CMK (cell line): ENCODE measurements around the gene ZC3H4.

Source experiments
- DNase-seq: peaks from one replicate; pipeline ENCODE4 v3.0.0-alpha.2; 2010; ENCODE audit warnings: low read depth

ZC3H4 gene

DNA sequence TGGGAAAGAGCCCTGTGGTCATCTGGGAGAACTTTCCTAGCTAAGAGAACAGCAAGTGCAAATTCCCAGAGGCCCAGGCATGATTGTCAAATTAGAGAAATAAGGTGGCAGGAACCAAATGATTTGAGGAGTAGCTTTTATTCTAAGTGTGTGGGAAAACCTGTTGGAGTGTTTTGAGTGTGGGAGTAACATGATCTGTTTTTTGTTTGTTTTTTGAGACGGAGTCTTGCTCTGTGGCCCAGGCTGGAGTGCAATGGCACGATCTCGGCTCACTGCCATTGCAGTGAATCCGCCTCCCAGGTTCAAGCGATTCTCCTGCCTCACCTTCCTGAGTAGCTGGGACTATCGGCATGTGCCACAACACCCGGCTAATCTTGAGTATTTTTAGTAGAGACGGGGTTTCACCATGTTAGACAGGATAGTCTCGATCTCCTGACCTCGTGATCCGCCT, 19.5 kb upstream of the ZC3H4 start:
- no peak for DNase-seq

DNA sequence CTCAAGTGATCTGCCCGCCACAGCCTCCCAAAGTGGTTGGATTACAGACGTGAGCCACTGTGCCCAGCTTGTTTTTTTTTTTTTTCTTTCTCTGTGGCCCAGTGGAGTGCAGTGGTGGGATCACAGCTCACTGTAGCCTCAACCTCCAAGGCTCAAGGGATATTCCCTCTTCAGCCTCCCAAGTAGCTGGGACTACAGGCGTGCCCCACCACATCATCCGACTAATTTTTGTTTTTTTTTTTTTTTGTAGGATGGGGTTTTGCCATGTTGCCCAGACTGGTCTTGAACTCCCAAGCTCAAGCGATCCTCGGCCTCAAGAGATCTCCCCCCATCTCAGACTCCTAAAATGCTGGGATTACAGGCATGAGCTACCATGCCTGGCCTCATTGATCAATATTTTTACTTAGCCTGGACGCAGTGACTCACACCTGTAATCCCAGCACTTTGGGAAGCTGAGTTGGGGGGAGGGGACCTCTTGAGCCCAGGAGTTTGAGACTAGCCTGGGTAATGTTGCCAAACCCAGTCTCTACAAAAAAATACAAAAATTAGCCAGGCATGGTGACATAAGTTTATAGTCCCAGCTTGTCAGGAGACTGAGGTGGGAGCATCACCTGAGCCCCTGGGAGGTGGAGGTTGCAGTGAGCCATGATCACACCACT, 18.7 kb upstream of the ZC3H4 start:
- DNase-seq, result no peak

DNA sequence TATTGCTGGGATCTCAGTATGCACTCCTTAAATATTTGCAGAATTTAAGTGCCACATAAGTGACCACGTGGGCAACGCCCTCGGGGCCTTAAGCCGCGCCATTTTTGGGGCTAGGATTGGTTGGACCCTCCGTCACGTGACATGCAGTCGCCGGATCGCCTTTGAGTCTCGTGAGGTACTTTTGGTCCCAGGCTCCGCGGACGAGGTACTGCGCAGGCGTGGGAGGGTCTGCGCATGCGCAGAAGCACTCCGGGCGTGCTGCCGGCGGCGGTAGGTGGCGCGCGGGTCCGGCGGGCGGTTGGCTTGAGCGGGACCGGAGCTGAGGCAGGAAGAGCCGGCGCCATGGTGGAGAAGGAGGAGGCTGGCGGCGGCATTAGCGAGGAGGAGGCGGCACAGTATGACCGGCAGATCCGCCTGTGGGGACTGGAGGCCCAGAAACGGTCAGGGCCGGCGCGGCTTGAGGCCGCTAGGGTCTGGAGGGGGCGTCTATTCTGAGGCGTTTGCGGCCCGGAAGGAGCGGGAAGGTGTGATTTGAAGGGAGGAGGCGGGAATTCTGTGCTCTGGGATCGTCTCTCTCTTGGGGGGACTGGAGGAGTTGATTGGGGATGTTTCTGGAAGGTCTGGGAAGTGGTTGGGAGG, 17.1 kb upstream of the ZC3H4 start, which contains the start of gene SAE1:
Gene SAE1, plus strand, starts transcription at position 247 of the 639 bp plus-strand sequence. Its CDS starts 96 bp downstream, at position 343.
- peak; percentile 100 for DNase-seq

DNA sequence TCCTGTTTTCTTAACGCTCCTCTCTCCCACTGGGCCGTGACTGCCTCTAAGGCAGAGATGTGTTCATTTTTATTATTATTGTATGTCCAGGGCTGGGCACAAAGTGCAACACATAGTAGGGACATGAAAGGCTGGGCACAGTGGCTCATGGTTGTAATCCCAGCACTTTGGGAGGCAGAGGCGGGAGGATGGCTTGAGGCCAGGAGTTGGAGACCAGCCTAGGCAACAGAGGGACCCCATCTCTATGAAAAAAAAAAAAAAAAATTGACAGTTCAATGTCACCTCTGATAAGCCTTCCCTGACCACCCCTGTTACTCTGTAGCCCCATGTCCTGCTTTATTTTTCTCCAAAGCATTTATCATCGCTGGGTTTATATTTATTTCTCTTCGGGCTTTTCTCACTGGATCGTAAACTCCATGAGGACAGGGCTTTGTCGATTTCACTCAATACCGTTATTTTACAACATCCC, 16.6 kb upstream of the ZC3H4 start:
- DNase-seq, result no peak

DNA sequence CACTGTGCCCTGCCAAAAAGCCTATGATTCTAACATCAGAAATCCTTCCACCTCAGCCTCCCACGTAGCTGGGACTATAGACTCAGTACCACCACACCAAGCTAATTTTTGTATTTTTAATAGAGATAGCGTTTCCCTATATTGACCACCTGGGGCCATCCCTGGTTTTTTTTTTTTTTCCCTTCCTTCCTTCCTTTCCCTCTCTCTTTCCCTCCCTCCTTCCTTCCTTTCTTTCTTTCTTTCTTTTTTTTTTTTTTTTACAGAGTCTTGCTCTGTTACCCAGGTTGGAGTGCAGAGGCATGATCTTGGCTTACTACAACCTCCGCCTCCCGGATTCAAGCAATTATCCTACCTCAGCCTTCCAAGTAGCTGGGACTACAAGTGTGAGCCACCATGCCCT, 16.0 kb upstream of the ZC3H4 start:
- no peak for DNase-seq

DNA sequence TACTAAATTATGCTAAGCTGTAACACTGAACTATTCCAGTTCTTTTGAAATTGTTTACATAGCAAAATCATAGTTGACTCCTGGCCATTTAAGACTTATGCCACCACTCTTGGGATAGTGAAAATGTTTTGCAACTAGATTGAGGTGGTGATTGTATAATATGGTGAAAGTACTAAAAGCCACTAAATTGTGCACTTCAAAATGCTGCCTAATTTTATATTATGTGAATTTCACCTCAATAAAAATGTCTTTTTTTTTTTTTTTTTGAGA, 12.0 kb upstream of the ZC3H4 start:
- DNase-seq, result no peak

DNA sequence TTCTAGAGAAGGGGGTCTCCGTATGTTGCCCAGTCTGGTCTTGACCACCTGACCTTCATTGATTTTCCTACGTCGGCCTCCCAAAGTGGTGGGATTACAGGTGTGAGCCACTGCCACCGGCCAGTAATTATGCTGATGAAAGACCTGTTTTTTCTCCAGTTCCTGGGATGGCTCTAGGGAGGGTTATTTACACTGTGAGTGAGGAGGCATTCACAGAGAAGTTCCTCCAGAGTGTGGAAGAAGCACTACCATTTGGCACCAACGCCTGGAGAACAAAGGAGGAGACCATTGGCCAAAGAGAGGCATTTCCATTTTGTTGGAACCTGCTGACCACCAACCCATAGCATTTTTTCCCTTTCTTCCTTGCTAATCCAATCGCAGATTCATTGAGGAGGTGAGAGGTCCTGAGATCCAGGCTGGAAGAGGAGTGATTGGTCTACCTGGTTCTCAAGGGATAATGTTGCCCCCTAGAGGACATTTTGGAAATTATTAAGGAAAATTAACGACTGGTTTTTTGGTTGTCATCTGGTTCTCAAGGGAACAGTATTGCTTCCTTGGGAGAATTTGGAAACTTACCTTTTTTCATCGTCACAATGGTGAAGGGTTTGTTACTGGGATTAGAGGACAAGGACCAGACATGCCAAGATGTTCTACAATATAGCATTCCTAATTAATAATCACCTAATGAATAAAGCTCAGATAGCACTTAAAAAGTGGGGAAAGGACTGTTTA, 11.5 kb upstream of the ZC3H4 start:
- DNase-seq, result no peak

DNA sequence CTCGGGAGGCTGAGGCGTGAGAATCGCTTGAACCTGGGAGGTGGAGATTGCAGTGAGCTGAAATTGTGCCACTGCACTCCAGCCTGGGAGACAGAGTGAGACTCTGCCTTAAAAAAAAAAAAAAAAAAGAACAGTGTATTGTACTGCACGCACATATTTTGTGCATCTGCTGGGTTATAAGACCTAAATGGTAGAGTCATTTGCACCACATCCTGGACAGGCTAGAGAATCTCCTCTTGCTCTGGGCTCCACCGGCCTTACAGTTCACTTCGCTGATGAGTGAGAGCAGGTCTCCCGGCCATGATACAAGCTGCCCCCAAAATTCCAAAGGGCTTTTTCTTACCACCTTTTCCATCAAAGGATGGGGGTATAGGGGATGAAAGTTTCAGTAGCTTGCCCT, 9.8 kb upstream of the ZC3H4 start:
- no peak for DNase-seq

DNA sequence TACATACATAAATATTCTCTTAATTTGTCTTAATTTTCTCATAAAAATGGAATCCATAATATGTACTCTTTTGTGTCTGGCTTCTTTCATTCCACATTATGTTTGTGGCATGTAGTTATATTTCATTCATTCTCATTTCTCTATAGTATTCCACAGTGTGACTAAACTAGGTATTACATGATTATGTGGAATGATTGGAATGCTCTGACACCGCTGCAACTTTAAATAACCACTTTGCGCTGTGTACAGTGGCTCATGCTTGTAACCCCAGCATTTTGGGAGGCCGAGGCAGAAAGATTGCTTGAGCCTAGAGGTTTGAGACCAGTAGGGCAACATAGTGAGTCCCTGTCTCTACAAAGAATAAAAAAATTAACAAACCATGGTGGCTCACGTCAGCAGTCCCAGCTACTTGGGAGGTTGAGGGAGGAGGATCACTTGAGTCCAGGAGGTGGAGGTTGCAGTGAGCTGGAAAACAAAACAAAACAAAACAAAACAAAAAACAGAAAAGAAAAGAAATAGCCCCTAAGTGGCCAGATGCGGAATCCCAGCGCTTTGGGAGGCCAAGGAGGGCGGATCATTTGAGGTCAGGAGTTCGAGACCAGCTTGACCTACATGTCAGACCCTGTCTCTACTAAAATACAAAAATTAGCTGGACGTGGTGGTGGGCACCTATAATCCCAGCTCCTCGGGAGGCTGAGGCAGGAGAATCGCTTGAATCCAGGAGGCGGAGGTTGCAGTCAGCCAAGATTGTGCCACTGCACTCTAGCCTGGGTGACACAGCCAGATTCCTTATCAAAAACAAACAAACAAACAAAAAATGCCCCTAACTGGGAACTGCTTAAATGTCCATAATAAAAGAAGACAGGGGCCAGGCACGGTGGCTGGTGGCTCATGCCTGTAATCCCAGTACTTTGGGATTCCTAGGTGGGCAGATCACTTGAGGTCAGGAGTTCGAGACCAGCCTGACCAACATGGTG, 9.1 kb upstream of the ZC3H4 start:
- DNase-seq, result no peak

DNA sequence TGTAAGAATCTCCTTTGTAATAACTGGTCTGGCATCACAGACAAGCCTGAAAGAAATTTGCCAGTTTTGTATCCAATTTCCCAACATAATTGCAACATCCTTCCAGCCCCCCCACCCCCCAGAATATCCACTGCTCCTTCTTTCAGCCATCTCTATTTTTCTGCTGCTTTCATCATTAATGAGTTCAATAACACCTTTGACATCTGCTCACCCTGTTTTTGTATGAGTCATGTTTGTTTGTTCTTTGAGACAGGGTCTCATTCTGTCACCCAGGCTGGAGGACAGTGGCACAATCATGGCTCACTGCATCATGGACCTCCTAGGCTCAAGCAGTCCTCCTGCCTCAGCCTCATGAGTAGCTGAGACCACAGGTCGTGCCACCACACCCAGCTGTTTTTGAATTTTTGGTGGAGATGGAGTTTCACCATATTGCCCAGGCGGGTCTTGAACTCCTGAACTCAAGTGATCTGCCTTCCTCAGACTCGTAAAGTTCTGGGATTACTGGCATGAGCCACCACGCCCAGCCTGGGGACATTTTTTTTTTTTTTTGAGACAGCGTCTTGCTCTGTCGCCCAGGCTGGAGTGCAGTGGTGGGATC, 7.0 kb upstream of the ZC3H4 start:
- DNase-seq, result no peak

DNA sequence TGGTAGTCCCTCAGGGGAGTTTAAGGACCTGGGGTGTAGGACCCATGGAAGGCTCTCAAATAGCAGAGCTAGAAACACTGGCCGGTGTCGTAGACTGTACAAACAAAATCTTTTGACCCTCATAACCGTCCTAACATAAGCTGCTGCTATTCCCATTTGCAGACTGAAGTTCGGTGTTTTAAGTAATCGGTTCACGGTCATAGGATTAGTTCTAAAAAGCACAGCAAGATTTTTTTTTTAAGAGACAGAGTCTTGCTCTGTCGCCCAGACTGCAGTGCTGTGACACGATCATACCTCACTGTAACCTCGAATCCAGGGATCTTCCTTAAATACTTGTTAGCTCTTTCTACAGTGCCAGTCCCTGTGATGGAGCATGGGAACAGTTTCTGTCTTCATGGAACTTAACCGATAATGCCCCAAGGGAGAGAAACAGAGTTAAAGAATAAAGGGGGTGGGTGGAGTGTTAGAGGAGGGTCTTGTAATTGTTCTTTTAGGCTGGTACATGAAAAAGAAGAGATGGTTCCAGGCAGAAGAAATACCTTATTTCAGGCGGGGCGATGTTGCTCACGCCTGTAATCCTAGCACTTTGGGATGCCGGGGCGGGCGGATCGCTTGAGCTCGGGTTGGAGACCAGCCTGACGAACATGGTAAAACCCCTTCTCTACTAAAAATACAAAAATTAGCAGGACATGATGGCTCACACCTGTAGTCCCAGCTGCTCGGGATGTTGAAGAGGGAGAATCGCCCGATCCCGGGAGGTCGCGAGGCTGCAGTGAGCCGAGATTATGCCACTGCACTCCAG, 475 bp upstream of the ZC3H4 start:
- DNase-seq, result no peak

DNA sequence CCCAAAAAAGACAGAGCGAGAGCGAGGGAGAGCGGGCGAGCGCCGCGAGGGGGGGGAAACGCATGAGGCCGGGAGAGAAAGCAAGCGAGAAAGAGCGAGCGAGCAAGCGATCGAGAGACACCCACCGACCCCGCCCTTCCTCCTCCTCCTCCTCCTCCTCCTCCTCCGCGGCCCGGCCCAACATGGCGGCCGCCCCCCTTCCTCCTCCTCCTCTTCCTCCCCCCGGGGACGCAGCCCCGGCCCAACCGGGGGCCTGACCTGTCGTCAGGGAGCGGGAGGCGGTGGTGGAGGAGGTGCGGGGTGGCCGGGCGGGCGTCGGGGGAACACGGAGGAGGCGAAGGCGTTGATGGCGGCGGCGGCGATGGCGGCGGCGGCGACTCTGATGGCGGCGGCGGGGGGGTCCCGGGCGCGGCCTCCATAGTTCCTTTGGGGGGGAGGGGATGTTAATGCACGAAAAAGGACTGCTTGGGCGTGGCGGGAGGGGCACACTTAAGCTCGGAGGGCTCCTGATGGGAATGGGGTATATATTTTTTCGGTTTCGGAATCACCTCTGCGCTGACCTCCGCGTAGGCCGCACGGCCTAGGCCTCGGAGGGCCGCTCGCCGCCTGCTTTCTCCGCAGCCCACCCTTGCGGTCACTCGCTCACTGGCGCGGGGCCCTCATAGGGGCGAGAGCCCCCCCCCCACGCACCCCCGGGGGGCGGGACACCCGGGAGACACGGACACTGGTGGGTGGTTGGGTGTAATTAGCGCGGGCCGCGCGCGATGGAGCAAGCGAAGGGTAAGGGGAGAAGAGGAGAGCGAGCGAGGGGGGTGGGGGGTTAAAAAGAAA, 1.2 kb downstream of the ZC3H4 start:
- peak; percentile 93 for DNase-seq

DNA sequence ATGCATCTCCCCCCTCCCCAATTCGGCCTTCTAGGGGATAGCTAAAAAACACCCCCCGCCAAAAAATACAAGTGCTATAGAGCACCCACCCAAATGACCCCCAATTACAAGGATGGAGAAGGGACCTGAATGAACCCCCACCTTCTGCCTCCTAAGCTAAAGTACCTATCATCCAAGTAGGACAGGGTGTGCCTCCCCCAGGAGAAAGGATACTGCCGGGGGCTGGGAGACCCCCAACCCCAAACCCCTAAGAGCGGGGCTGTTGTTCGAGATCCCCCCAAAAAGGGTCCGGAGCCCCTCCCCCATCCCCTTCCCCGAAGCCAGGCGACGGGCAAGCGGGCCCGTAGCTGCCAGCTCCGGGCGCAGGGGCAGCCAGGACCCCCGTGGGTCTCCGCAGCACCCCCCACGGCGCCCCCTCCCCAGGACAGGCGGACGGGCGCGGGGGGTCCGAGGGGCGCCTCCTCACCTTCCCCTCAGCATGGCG, 1.9 kb downstream of the ZC3H4 start:
- DNase-seq, result no peak

DNA sequence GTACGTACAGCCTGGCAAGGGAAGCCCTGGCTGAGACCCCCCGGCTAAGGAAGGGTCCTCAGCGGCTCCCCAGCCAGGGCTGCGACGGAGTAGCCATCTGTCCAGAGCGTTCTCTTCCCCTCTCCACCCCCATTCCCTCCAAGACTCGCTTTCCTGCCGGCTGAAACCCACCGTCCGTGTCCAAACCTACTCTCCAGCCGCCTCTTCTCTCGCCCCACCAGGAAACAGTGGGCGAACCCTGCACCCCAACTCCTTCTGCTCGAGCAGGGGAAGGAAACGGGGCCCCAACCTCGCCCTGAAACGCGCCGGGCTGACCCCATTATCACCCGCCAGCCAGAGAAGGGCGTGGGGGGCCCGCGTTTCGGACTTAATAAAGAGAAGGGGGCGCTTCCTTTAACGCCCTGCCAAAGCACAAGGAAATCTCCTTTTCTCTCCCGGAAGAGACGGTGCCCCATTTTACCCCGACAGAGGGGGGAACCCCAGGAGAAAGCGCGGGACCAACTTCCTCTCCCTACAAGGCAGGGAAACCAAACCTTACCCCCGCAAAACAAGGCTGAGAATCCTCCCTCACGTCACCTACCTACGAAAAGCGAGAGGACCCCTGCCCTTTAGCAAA, 2.5 kb downstream of the ZC3H4 start:
- peak; percentile 61 for DNase-seq

DNA sequence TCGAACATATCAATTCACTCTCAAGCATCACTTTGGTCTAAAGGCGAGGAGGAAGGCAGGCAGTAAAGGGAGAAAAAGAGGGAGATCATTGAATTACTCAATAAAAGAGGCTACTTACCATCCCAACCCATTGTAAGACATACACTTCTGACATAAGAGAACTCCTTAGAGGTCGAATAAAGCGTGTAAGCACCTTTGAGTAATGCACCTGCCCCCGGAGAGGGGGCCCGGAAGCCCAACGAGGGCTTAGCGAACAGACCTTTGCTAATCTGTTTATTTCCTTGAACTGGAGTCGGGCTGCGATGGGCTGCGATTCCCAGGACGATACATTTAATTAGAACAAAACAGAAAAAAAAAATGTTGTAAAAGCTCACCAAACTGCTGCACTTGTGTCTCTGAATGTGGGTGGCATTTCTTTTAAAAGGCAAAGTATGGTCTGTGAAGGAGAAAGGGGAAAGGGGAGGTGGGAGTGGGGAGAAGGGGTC, 3.0 kb downstream of the ZC3H4 start:
- no peak for DNase-seq

DNA sequence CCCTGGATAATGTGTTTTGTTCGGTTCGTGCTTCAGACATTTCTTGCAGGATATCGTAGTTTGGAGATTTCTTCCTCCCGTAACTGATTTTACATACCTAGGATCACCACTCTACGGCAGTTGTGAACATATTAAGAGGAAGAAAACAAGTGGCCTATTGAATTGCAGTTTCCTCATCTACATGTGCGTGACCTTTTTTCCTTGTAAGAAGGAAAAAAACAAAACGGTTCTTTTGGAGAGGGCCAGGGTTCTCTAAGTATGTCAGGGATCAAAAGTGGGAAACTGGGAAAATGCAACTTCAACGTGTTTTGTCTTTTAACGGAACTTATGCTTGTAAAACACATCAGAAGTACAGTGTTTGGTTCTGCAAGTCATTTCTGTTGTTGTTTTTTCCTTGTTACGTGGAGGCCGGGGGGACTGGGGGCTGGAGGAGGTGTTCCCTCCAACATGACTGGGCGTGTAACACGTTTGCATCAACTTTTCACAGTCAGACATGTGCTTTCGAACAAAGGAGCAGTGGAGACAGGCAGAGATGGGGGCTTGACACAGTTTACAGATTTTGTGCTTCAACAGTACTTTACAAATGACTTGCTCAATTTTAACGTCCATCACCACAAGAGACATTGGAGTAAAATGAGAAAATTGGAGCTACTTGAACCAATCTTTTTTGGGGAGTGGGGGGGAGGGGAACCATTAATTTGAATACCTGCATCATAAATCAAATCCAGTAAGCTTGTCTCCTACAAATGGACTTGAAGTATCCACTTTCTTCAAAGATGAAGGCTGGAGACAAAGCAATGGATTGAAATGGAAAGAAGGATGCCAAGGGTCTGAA, 3.8 kb downstream of the ZC3H4 start:
- DNase-seq, result no peak

DNA sequence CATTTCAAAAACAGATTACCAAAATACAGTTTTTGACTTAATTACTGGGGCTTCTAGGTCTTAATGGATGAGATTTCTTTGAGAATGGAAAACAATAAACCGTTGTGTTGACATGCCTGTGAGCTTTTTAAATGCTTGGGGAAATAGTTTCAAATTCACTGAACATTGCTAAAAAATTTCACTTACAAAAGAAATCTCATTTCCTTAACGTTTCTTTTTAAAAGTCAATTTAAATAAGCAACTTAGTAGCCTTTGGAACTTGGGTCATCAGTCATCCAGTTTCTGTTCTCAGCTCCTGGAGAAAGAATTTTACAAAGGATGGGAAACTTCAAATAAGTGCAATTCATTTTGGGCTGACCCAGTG, 4.4 kb downstream of the ZC3H4 start:
- DNase-seq, result no peak
